Neural cell (in vitro differentiated cells): ENCODE data around the gene CELF4. TPM values are rescaled to one million over a fixed set of nuclear protein-coding genes. Genes with fewer than 3 reads are reported as not detected.

ENCODE experiments used
- H2AFZ ChIP-seq: fragments of 200-600, 300-800 bp; sonication (generic), shearing (Covaris generic); 2 replicates; pipeline ENCODE4 v1.6.0; 2014; ENCODE audit warnings: low read depth, mild to moderate bottlenecking, antibody characterized with exemption, low read length, moderate library complexity
- H3F3A ChIP-seq: fragments of 200-600 bp; shearing (Covaris generic); 2 replicates; pipeline ENCODE4 v1.6.1; 2016; ENCODE audit warnings: mild to moderate bottlenecking, moderate library complexity, mixed read lengths, antibody characterized with exemption, low read length; ENCODE audit not compliant: insufficient read depth, poor library complexity, severe bottlenecking
- H3K27ac ChIP-seq: fragments of 200-600, 300-800 bp; sonication (generic), shearing (Covaris generic); 2 replicates; pipeline ENCODE4 v1.5.1; 2014; ENCODE audit warnings: mild to moderate bottlenecking, low read length, moderate library complexity
- H3K27me3 ChIP-seq: fragments of 300-800, 200-600 bp; sonication (generic), shearing (Covaris generic); 2 replicates; pipeline ENCODE4 v1.6.0; 2014; ENCODE audit warnings: mild to moderate bottlenecking, low read depth, low read length, moderate library complexity; ENCODE audit not compliant: insufficient read depth
- H3K36me3 ChIP-seq: fragments of 300-800, 200-600 bp; sonication (generic), shearing (Covaris generic); 2 replicates; pipeline ENCODE4 v1.5.1; 2014; ENCODE audit warnings: mild to moderate bottlenecking, antibody characterized with exemption, low read length, moderate library complexity; ENCODE audit not compliant: insufficient read depth
- H3K4me2 ChIP-seq: fragments of 300-800, 200-600 bp; sonication (generic), shearing (Covaris generic); 2 replicates; pipeline ENCODE4 v1.6.0; 2014; ENCODE audit warnings: mild to moderate bottlenecking, low read length
- H3K4me3 ChIP-seq: fragments of 300-800, 200-600 bp; sonication (generic), shearing (Covaris generic); 2 replicates; pipeline ENCODE4 v1.5.1; 2014; ENCODE audit warnings: mild to moderate bottlenecking, low read length, moderate library complexity
- H3K79me2 ChIP-seq: fragments of 200-600 bp; shearing (Covaris generic); replicated peaks from 2 replicates; pipeline ENCODE4 v1.6.0; 2014; ENCODE audit warnings: mild to moderate bottlenecking, low read length, moderate library complexity; ENCODE audit not compliant: insufficient read depth
- H3K9ac ChIP-seq: fragments of 300-800, 200-600 bp; sonication (generic), shearing (Covaris generic); 2 replicates; pipeline ENCODE4 v1.6.1; 2016; ENCODE audit warnings: mild to moderate bottlenecking, low read length, mixed read lengths
- H3K9me2 ChIP-seq: fragments of 200-600 bp; shearing (Covaris generic); 2 replicates; pipeline ENCODE4 v1.6.1; 2016; ENCODE audit warnings: mild to moderate bottlenecking, low read length, mixed read lengths; ENCODE audit not compliant: insufficient read depth
- H3K9me3 ChIP-seq: fragments of 200-600, 300-800 bp; sonication (generic), shearing (Covaris generic); 2 replicates; pipeline ENCODE4 v1.6.1; 2016; ENCODE audit warnings: mild to moderate bottlenecking, mixed run types, low read length, moderate library complexity, mixed read lengths
- H4K20me1 ChIP-seq: fragments of 200-600 bp; shearing (Covaris generic); 2 replicates; pipeline ENCODE4 v1.6.1; 2016; ENCODE audit warnings: mild to moderate bottlenecking, mixed run types; ENCODE audit not compliant: insufficient read depth
- CTCF ChIP-seq: fragments of 450-650 bp; IDR thresholded peaks from 2 replicates; pipeline ENCODE4 v1.5.1; 2014; ENCODE audit warnings: antibody characterized with exemption, mild to moderate bottlenecking, moderate library complexity; ENCODE audit not compliant: poor library complexity, severe bottlenecking
- EP300 ChIP-seq: fragments of 450-650 bp; conservative IDR thresholded peaks from 2 replicates; pipeline ENCODE4 v1.6.1; 2014; ENCODE audit warnings: antibody characterized with exemption, mild to moderate bottlenecking, moderate library complexity; ENCODE audit not compliant: poor library complexity, severe bottlenecking
- EZH2 ChIP-seq: fragments of 200-600, 300-800 bp; shearing (Covaris generic), sonication (generic); IDR thresholded peaks from 2 replicates; pipeline ENCODE4 v1.6.1; 2014; ENCODE audit warnings: antibody characterized with exemption, low read length, borderline replicate concordance, mild to moderate bottlenecking; ENCODE audit not compliant: insufficient read depth, poor library complexity, severe bottlenecking
- MXI1 ChIP-seq: fragments of 450-650 bp; conservative IDR thresholded peaks from 2 replicates; pipeline ENCODE4 v1.6.1; 2014; ENCODE audit warnings: antibody characterized with exemption, mild to moderate bottlenecking; ENCODE audit not compliant: poor library complexity, severe bottlenecking
- POLR2AphosphoS5 ChIP-seq: IDR thresholded peaks from 2 replicates; pipeline ENCODE4 v1.6.1; 2012
- RAD21 ChIP-seq: fragments of 450-650 bp; conservative IDR thresholded peaks from 2 replicates; pipeline ENCODE4 v1.6.1; 2014; ENCODE audit warnings: antibody characterized with exemption, mild to moderate bottlenecking, moderate library complexity
- REST ChIP-seq: IDR thresholded peaks from 2 replicates; pipeline ENCODE4 v1.6.1; 2012; ENCODE audit warnings: borderline replicate concordance
- SMC3 ChIP-seq: fragments of 450-650 bp; conservative IDR thresholded peaks from 2 replicates; pipeline ENCODE4 v1.6.1; 2014; ENCODE audit warnings: antibody characterized with exemption, mild to moderate bottlenecking, moderate library complexity; ENCODE audit not compliant: poor library complexity
- TAF1 ChIP-seq: IDR thresholded peaks from 2 replicates; pipeline ENCODE4 v1.6.1; 2012; ENCODE audit warnings: low read depth
- polyA plus RNA-seq: library from polyadenylated mRNA; depleted of rRNA; stranded (reverse); fragments of >200 nt; gene quantifications from 2 replicates; pipeline ENCODE4 v1.2.3, GENCODE V29; 2014

Gene CELF4
- polyA plus RNA-seq, 1 donor from 2014 or later: 191 TPM

- Histone ChIP-seq H3F3A (no peaks in the 10 kb centered on the region), H3K4me3 (no peak overlapping the region), H3K9ac (no peak overlapping the region), H2AFZ (no peak overlapping the region), H3K79me2 (peaks cover 11% of the 10 kb centered on the region), H3K36me3 (no peaks in the 10 kb centered on the region), H3K4me2 (no peak overlapping the region), H3K27me3 (no peaks in the 10 kb centered on the region), H3K9me2 (no peaks in the 10 kb centered on the region), H3K9me3 (no peaks in the 10 kb centered on the region), H4K20me1 (no peaks in the 10 kb centered on the region), H3K27ac (no peak overlapping the region)
- TF ChIP-seq SMC3 (no peak), POLR2AphosphoS5 (no peak), TAF1 (no peak), CTCF (no peak), EP300 (no peak), EZH2 (no peak), MXI1 (no peak), REST (no peak), RAD21 (no peak)
Measured at GRCh38 chr18:37392648-37393047, 172.9 kb downstream of the CELF4 start.

GRCh38 chr18:37391698-37392548, 173.7 kb downstream of the CELF4 start:
- no peak overlapping the region for H3K27ac ChIP-seq
- no peaks in the 10 kb centered on the region for H3K9me3 ChIP-seq
- H3K9ac ChIP-seq: no peak overlapping the region

More at GRCh38 chr18:37391698-37392548, 173.7 kb downstream of the CELF4 start:
- no peaks in the 10 kb centered on the region for H3K27me3 ChIP-seq
- H3K36me3 ChIP-seq: no peaks in the 10 kb centered on the region
- no peak overlapping the region for H3K4me2 ChIP-seq
- no peaks in the 10 kb centered on the region for H4K20me1 ChIP-seq
- H2AFZ ChIP-seq: no peak overlapping the region
- no peak overlapping the region for H3K4me3 ChIP-seq
- TF ChIP-seq CTCF (no peak), EP300 (no peak), POLR2AphosphoS5 (no peak), SMC3 (no peak), MXI1 (no peak), RAD21 (no peak), EZH2 (no peak), REST (no peak), TAF1 (no peak)
- no peaks in the 10 kb centered on the region for H3K9me2 ChIP-seq
- H3F3A ChIP-seq: no peaks in the 10 kb centered on the region
- H3K79me2 ChIP-seq: peaks cover 11% of the 10 kb centered on the region
